ENCODE data around the gene RBMX.

RBMX gene

DNA sequence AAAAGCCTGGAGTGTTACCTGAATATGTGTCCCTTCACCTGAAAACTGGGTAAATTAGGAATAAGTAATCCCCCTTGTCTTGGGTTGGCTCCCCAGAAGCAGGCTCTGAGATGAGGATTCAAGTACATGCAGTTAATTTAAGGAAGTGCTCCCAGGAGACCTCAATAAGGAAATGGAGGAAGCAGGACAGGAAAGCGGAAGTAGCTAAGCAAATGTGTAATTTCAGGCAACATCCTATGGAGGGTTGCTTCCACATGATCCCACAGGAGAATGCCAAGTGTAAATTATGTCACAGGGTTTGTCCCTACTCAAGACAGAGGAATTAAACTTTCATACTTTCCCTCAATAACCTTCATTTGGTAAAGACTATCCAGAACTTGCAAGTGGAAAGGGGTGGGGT lies 51.7 kb downstream of the RBMX start:
- DNase-seq = no peak

GRCh38 chrX:136827026-136827425 lies 53.5 kb downstream of the RBMX start:
- peak; percentile 65 for DNase-seq

DNA sequence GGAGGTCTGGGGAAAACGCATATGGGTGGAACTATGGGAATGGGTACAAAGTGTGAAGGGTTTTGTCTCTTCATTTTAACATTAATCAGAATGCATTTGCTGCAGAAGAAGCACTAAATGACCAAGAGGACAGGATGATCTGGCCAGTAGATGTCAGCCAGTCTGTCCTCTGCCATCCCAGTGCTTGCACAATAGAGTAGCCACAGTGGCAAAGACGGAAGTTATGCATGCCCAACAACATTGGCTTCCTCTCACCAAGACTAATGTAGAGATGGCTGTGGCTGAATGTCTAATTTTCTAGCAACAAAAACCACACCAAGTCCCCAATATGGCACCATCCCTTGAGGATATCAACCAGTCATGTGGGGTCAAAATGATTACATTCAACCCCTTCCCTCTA lies 54.8 kb downstream of the RBMX start:
- no peak for DNase-seq

All from NCI-H345 (cell line).